NCI-H146 treated with DMSO at 0.1 percent for 48 hours (cell line): ENCODE data around the gene SNHG17.
"Not testable (repeated sequence)": the region's sequence is repeated elsewhere in the genome, so short reads cannot be mapped to it uniquely, and the experiment has no call there.

Experiments
- DNase-seq: peaks from one replicate; lab custom pipeline; 2025; ENCODE audit not compliant: unreplicated experiment; lab: John Stamatoyannopoulos, UW

Gene SNHG17

GRCh38 chr20:38421915-38422314, 13.2 kb downstream of the SNHG17 start:
- no peak for DNase-seq

GRCh38 chr20:38420388-38421085, 14.6 kb downstream of the SNHG17 start:
- DNase-seq = no peak

- DNase-seq = no peak
Observed at GRCh38 chr20:38418509-38419204, 16.5 kb downstream of the SNHG17 start.

GRCh38 chr20:38414769-38415450, 20.2 kb downstream of the SNHG17 start:
- DNase-seq = no peak

- no peak for DNase-seq
Observed at GRCh38 chr20:38412877-38413577, 22.1 kb downstream of the SNHG17 start.

- DNase-seq = not testable (repeated sequence)
Observed at GRCh38 chr20:38407822-38408221, 27.3 kb downstream of the SNHG17 start.

GRCh38 chr20:38407321-38407720, 27.8 kb downstream of the SNHG17 start:
- no peak for DNase-seq

- DNase-seq = no peak
Observed at GRCh38 chr20:38406476-38406875, 28.7 kb downstream of the SNHG17 start.

- DNase-seq = no peak
Observed at GRCh38 chr20:38405132-38405531, 30.0 kb downstream of the SNHG17 start.

GRCh38 chr20:38404016-38404415, 31.1 kb downstream of the SNHG17 start:
- DNase-seq = no peak

- no peak for DNase-seq
Observed at GRCh38 chr20:38402816-38403215, 32.3 kb downstream of the SNHG17 start.

GRCh38 chr20:38402089-38402488, 33.0 kb downstream of the SNHG17 start:
- DNase-seq = no peak

- DNase-seq = not testable (repeated sequence)
Observed at GRCh38 chr20:38395751-38396395, 39.3 kb downstream of the SNHG17 start.

- no peak for DNase-seq
Observed at GRCh38 chr20:38395165-38395564, 40.0 kb downstream of the SNHG17 start.

- no peak for DNase-seq
Observed at GRCh38 chr20:38393259-38393658, 41.9 kb downstream of the SNHG17 start.

GRCh38 chr20:38392356-38392755, 42.8 kb downstream of the SNHG17 start:
- DNase-seq = no peak

GRCh38 chr20:38387953-38388352, 47.2 kb downstream of the SNHG17 start:
- DNase-seq = no peak

GRCh38 chr20:38386851-38387250, 48.3 kb downstream of the SNHG17 start:
- no peak for DNase-seq

GRCh38 chr20:38386004-38386403, 49.1 kb downstream of the SNHG17 start:
- no peak for DNase-seq

- no peak for DNase-seq
Observed at GRCh38 chr20:38383147-38383546, 52.0 kb downstream of the SNHG17 start.

- DNase-seq = not testable (repeated sequence)
Observed at GRCh38 chr20:38377838-38378237, 57.3 kb downstream of the SNHG17 start.
